HG03439 (cell line): Measurements from ENCODE around the gene POLR1G.
A peak's percentile ranks its signal among the peaks of the same experiment; 100 is the strongest.

ENCODE experiments used
- ATAC-seq: cut with Tn5 transposase; IDR thresholded peaks from one replicate; pipeline ENCODE4 v1.9.1; 2021; ENCODE audit warnings: mild to moderate bottlenecking, moderate library complexity; ENCODE audit not compliant: unreplicated experiment

POLR1G gene

GRCh38 chr19:45406226-45407090, at the start of gene POLR1G:
TSS of gene POLR1G (plus strand) at chr19:45406644. CDS start at chr19:45406697, 53 bp downstream.
- ATAC-seq, result peak; percentile 65

- no peak for ATAC-seq
Measured at GRCh38 chr19:45356760-45357444, 49.5 kb upstream of the POLR1G start.

- no peak for ATAC-seq
Measured at GRCh38 chr19:45357445-45357783, 49.0 kb upstream of the POLR1G start.

GRCh38 chr19:45358213-45358792, 48.1 kb upstream of the POLR1G start:
- ATAC-seq, result no peak

GRCh38 chr19:45361608-45362007, 44.8 kb upstream of the POLR1G start:
- ATAC-seq, result no peak

GRCh38 chr19:45362291-45362690, 44.2 kb upstream of the POLR1G start:
- ATAC-seq, result no peak

- no peak for ATAC-seq
Measured at GRCh38 chr19:45363861-45364459, 42.5 kb upstream of the POLR1G start.

GRCh38 chr19:45364696-45365095, 41.7 kb upstream of the POLR1G start:
- no peak for ATAC-seq

- ATAC-seq, result no peak
Measured at GRCh38 chr19:45368127-45368526, 38.3 kb upstream of the POLR1G start.

- ATAC-seq, result no peak
Measured at GRCh38 chr19:45368737-45369340, 37.6 kb upstream of the POLR1G start.

GRCh38 chr19:45370410-45371204, 35.8 kb upstream of the POLR1G start, which contains the start of gene ERCC2:
TSS of gene ERCC2 (minus strand) at chr19:45370573. CDS start at chr19:45370540, 33 bp downstream.
- peak; percentile 95 for ATAC-seq

- no peak for ATAC-seq
Measured at GRCh38 chr19:45376045-45376724, 30.3 kb upstream of the POLR1G start.

GRCh38 chr19:45380107-45380506, 26.3 kb upstream of the POLR1G start:
- ATAC-seq, result no peak

GRCh38 chr19:45382426-45382825, 24.0 kb upstream of the POLR1G start:
- no peak for ATAC-seq

- no peak for ATAC-seq
Measured at GRCh38 chr19:45385392-45386221, 20.8 kb upstream of the POLR1G start.

GRCh38 chr19:45391346-45391745, 15.1 kb upstream of the POLR1G start:
- no peak for ATAC-seq

GRCh38 chr19:45391871-45392665, 14.4 kb upstream of the POLR1G start:
- no peak for ATAC-seq
